ENCODE measurements around the gene SLC7A14. TPM values are rescaled to one million over a fixed set of nuclear protein-coding genes. Genes with fewer than 3 reads are reported as not detected.

The SLC7A14 gene
- polyA plus RNA-seq, 3 donors, result not detected

DNA sequence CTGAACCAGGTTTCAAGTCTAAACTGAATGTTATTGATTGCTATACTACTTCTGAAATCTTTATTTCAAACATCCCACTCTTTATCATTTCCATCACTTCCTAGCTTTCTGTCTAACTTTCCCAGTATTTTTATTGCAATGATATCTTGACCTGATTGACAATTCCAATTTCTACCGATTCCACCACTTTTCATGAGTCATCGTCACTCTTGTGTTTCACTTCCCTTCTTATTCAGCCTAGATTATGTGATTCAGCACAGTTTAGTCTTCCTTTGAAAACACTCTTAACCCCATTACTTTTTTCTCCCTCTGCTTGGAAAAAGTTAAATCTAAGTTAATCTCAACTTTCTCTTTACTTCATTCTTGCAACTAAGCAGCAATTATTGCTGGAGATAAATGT lies 62.6 kb downstream of the SLC7A14 start:
- 0% methylated on average over 2 of the region's 2 CpGs for WGBS (ENCODE audit: insufficient coverage)
- peaks cover 5% of the 10 kb centered on the region for H3K4me1 Mint-ChIP-seq

DNA sequence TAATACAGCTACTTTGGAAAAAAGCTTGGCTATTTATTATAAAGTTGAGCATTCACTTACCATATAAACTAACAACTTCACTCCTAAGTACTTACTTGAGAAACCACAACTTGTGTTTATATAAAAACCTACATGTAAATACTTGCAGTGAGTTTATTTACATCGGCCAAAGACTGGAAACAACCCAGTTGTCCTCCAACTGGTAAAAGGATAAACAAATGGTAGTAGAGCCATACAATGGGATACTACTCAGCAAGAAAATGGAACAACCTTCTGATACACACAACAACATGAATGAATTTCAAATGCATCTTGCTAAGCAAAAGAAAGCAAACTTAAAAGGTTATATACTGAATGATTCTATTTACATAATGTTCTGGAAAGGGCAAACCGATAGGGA lies 63.7 kb downstream of the SLC7A14 start:
- H3K4me3 Mint-ChIP-seq, result no peak overlapping the region
- WGBS (ENCODE audit: insufficient coverage), result no CpG with 5 or more reads among the region's 2 CpGs
- H3K4me1 Mint-ChIP-seq, result peaks cover 5% of the 10 kb centered on the region
- H3K27me3 ChIP-seq (ENCODE audit: control insufficient read depth in 2 of 2, insufficient read depth in 2 of 2, low read length in 2 of 2), result no peaks in the 10 kb centered on the region
- intact Hi-C loops (cut with micrococcal nuclease), result no loop called here
- no peak for DNase-seq
- no peak overlapping the region for H3K4me3 ChIP-seq (replicated peaks in 1 of 3; ENCODE audit: low read depth in 2 of 3, low read length in 3 of 3)
- no peaks in the 10 kb centered on the region for H4K20me1 ChIP-seq (ENCODE audit: insufficient read depth, low read length)
- H3K9me3 ChIP-seq (replicated peaks in 1 of 2; ENCODE audit: control insufficient read depth in 1 of 2, insufficient read depth in 1 of 2, low read length in 2 of 2), result no peaks in the 10 kb centered on the region
- H3K36me3 ChIP-seq (replicated peaks in 1 of 2; ENCODE audit: control insufficient read depth in 1 of 2, insufficient read depth in 2 of 2, low read length in 2 of 2), result no peaks in the 10 kb centered on the region
- H3K27me3 Mint-ChIP-seq (ENCODE audit: low read depth in 3 of 3), result peaks cover 0 to 7% (median 0%) of the 10 kb centered on the region in 3 donors
- no peak overlapping the region for H3K27ac ChIP-seq (ENCODE audit: low read depth in 1 of 2, low read length in 2 of 2)
- TF ChIP-seq, protein P1, sequence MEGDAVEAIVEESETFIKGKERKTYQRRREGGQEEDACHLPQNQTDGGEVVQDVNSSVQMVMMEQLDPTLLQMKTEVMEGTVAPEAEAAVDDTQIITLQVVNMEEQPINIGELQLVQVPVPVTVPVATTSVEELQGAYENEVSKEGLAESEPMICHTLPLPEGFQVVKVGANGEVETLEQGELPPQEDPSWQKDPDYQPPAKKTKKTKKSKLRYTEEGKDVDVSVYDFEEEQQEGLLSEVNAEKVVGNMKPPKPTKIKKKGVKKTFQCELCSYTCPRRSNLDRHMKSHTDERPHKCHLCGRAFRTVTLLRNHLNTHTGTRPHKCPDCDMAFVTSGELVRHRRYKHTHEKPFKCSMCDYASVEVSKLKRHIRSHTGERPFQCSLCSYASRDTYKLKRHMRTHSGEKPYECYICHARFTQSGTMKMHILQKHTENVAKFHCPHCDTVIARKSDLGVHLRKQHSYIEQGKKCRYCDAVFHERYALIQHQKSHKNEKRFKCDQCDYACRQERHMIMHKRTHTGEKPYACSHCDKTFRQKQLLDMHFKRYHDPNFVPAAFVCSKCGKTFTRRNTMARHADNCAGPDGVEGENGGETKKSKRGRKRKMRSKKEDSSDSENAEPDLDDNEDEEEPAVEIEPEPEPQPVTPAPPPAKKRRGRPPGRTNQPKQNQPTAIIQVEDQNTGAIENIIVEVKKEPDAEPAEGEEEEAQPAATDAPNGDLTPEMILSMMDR (IDR thresholded peaks at IDR 0.05), result no peak
- no peak overlapping the region for H3K9ac ChIP-seq (ENCODE audit: insufficient read depth, low read length, poor library complexity, severe bottlenecking)
- H3K4me2 ChIP-seq (replicated peaks; ENCODE audit: extremely low read depth, low read length, poor library complexity, severe bottlenecking), result no peak overlapping the region
- no peaks in the 10 kb centered on the region for H3K79me2 ChIP-seq (ENCODE audit: insufficient read depth, low read length)
- H3K36me3 Mint-ChIP-seq, result no peaks in the 10 kb centered on the region
- H3K9me3 Mint-ChIP-seq, result peaks cover 0 to 12% (median 4%) of the 10 kb centered on the region in 7 donors
- no peak overlapping the region for H2AFZ ChIP-seq (ENCODE audit: insufficient read depth, low read depth, low read length, poor library complexity, severe bottlenecking)
- H3K4me1 ChIP-seq (ENCODE audit: control insufficient read depth in 1 of 2, insufficient read depth in 2 of 2, low read length in 2 of 2), result no peaks in the 10 kb centered on the region
- no peak overlapping the region for H3K27ac Mint-ChIP-seq

More for the DNA sequence above, 62.6 kb downstream of the SLC7A14 start:
- no peaks in the 10 kb centered on the region for H3K36me3 ChIP-seq (replicated peaks in 1 of 2; ENCODE audit: control insufficient read depth in 1 of 2, insufficient read depth in 2 of 2, low read length in 2 of 2)
- H3K9me3 Mint-ChIP-seq, result peaks cover 0 to 12% (median 4%) of the 10 kb centered on the region in 7 donors
- TF ChIP-seq, protein P1 (IDR thresholded peaks at IDR 0.05), result no peak
- no peaks in the 10 kb centered on the region for H3K36me3 Mint-ChIP-seq
- peaks cover 0 to 7% (median 3%) of the 10 kb centered on the region in 3 donors for H3K27me3 Mint-ChIP-seq (ENCODE audit: low read depth in 3 of 3)
- H3K9ac ChIP-seq (ENCODE audit: insufficient read depth, low read length, poor library complexity, severe bottlenecking), result no peak overlapping the region
- H2AFZ ChIP-seq (ENCODE audit: insufficient read depth, low read depth, low read length, poor library complexity, severe bottlenecking), result no peak overlapping the region
- intact Hi-C loops (cut with micrococcal nuclease), result no loop called here
- no peak overlapping the region for H3K27ac ChIP-seq (ENCODE audit: low read depth in 1 of 2, low read length in 2 of 2)
- DNase-seq, result peak; percentile 2 to 19 (median 7)
- no peaks in the 10 kb centered on the region for H3K4me1 ChIP-seq (ENCODE audit: control insufficient read depth in 1 of 2, insufficient read depth in 2 of 2, low read length in 2 of 2)
- no peaks in the 10 kb centered on the region for H3K9me3 ChIP-seq (replicated peaks in 1 of 2; ENCODE audit: control insufficient read depth in 1 of 2, insufficient read depth in 1 of 2, low read length in 2 of 2)
- peak overlapping the region in 1 of 2 donors; percentile 39 for H3K4me3 Mint-ChIP-seq
- no peaks in the 10 kb centered on the region for H3K27me3 ChIP-seq (ENCODE audit: control insufficient read depth in 2 of 2, insufficient read depth in 2 of 2, low read length in 2 of 2)
- H3K4me3 ChIP-seq (replicated peaks in 1 of 3; ENCODE audit: low read depth in 2 of 3, low read length in 3 of 3), result no peak overlapping the region
- no peak overlapping the region for H3K27ac Mint-ChIP-seq
- H3K79me2 ChIP-seq (ENCODE audit: insufficient read depth, low read length), result no peaks in the 10 kb centered on the region
- H4K20me1 ChIP-seq (ENCODE audit: insufficient read depth, low read length), result no peaks in the 10 kb centered on the region
- H3K4me2 ChIP-seq (replicated peaks; ENCODE audit: extremely low read depth, low read length, poor library complexity, severe bottlenecking), result no peak overlapping the region
